ENCODE data around the gene TSPAN13.
A peak's percentile ranks its signal among the peaks of the same experiment; 100 is the strongest.

Gene TSPAN13

GRCh38 chr7:16812542-16813231 is 59.1 kb downstream of the TSPAN13 start:
- DNase-seq (ENCODE audit: low spot score), result no peak

- DNase-seq (ENCODE audit: low spot score), result no peak
Observed at GRCh38 chr7:16813232-16813616, 59.7 kb downstream of the TSPAN13 start.

DNA sequence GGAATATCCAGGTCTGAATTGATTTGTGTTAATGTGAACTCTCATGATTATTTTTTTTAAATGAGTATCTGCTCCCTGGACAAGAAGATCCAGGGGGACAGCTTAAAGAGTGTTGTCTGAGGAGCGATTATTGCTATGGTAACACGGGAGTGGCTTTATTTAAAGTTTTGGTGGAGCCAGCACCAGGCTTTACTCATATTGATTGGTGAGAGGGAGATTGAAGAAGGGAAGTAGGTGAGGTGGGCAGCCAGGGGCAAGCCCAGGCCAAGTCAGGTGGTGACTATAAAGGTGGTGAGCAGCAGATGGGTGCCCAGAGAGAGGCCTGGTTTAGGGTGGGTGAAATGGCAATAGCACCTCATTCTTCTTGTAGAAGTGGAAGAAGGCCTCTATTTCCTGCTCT is 61.4 kb downstream of the TSPAN13 start:
- no peak for DNase-seq (ENCODE audit: low spot score)

DNA sequence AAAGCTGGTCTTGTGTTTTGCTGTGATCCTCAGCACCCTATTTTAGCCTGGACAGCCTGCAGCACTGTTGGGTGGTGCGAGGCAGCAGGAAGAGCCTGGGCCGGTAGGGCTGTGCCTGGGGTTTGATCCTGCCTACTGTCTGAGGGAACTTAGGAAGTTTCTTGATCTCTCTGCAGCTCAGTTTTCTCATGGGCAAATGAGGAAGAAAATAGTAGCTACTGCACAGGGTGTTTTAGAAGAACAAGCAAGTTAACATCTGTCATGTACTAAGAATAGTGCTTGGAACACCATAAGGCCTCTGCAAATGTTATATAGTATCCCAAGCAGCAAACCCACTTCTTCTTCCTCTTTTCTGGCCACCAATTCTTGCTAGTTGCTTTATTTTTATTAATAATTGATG is 63.3 kb downstream of the TSPAN13 start:
- DNase-seq (ENCODE audit: low spot score), result no peak

DNA sequence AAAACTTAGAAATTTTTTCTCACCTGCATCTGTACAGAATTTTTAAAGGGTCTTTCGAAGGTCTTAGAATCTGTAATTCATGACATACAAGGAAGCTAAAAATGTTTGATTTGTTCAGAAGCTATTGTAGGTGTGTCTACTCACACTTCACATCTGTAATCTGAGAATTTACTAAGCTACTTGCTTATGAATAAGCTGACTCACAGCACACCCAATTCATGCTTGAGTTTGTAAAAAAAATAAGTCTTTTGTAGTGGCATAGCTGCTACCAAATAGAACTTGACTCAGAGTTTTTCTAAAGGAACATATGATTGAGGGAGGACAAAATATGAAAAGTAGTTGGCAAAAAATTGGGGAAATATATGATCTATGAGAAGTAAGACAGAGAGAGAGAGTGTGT is 64.0 kb downstream of the TSPAN13 start:
- peak; percentile 26 for DNase-seq (ENCODE audit: low spot score)

DNA sequence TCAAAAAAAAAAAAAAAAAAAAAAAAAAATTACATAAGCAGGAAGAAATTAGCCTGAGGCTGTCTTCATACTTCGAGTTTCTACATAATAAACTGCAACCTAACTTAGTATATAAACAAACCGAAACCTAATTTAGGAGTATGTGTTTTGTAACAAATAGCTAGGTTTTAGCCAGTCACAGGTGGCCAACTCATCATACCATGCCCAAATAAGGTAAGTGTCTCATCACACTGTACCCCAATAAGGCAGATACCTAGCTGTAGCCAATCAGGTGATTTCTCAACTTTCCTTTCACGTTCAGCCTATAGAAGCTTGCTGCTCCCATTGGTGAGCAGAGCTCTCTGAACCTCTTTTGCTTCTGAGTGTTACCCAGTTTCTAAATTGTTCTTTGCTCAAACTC is 65.2 kb downstream of the TSPAN13 start:
- no peak for DNase-seq (ENCODE audit: low spot score)

DNA sequence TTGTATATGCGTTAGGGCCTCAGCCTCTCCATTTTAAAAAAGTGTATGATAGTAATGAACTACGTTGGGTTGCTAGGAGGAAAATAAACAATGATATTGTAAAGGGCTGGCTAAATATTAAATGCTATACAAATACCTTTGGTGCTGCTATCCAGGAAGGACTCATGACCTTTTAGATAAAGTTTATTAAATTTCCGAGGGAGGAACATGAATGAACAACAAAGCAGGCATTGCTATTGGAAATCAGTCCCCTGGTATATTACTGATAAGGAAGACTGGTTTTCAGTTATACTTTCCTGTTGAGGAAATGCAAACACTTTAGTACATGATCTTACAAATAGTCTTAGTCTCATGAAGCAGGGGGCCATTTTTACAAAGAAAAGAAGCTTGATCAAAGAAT is 68.5 kb downstream of the TSPAN13 start:
- no peak for DNase-seq (ENCODE audit: low spot score)

- no peak for DNase-seq (ENCODE audit: low spot score)
Observed at GRCh38 chr7:16826060-16826459, 72.5 kb downstream of the TSPAN13 start.

DNA sequence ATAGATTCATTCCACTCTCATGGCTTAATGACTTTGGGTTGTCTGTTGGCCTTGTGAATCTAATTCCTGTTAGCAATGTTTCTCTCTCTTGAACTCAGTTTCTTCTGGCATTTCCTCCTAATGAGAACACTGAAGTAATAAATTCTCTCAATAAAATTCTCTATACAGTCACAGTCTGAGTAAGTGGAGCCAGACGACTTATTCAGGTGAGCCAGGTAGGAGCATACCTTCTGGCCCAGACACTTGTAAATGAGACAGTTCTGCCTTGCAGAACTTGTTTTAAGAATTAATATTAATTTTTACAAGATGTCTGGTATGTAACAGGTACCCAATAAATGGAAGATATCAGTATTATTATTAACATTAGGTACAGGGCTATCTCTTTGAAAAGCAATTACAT is 79.8 kb downstream of the TSPAN13 start:
- no peak for DNase-seq (ENCODE audit: low spot score)
